HUES64 (cell line): Measurements from ENCODE around the gene C2CD4D. TPM values are rescaled to one million over a fixed set of nuclear protein-coding genes. Genes with fewer than 3 reads are reported as not detected.
"Not testable (repeated sequence)": the region's sequence is repeated elsewhere in the genome, so short reads cannot be mapped to it uniquely, and the experiment has no call there.

Experiments
- H3K27ac ChIP-seq: 2 replicates; pipeline ENCODE4 v1.7.0; 2013; ENCODE audit warnings: low read depth, low read length, inconsistent platforms
- H3K27me3 ChIP-seq: 2 replicates; pipeline ENCODE4 v1.6.1; 2013; ENCODE audit warnings: mild to moderate bottlenecking, low read length; ENCODE audit not compliant: insufficient read depth
- H3K36me3 ChIP-seq: 2 replicates; pipeline ENCODE4 v1.6.1; 2013; ENCODE audit warnings: mild to moderate bottlenecking, low read length; ENCODE audit not compliant: insufficient read depth
- H3K4me1 ChIP-seq: 2 replicates; pipeline ENCODE4 v1.6.1; 2013; ENCODE audit warnings: mild to moderate bottlenecking, low read length, moderate library complexity; ENCODE audit not compliant: insufficient read depth
- H3K4me3 ChIP-seq: 2 replicates; pipeline ENCODE4 v1.5.1; 2013; ENCODE audit warnings: mild to moderate bottlenecking, low read length, moderate library complexity
- H3K9ac ChIP-seq: 2 replicates; pipeline ENCODE4 v1.6.1; 2013; ENCODE audit warnings: mild to moderate bottlenecking, low read depth, low read length
- H3K9me3 ChIP-seq: 2 replicates; pipeline ENCODE4 v1.6.1; 2013; ENCODE audit warnings: low read depth, low read length; ENCODE audit not compliant: insufficient read depth
- WGBS: fragments of 150-250, 120-280 bp; methylation state at CpG from one replicate; pipeline ENCODE4 v1.1.7; 2013; ENCODE audit warnings: missing lambda C conversion rate; 5-methylcytosine and 5-hydroxymethylcytosine counted together
- polyA plus RNA-seq, 2 experiments: library from polyadenylated mRNA; stranded (reverse); fragments of 50-300 nt; gene quantifications; one replicate each; pipeline ENCODE4 v1.2.3, GENCODE V29; 2013

Gene C2CD4D
- polyA plus RNA-seq (2013, experiment 1 of 2) = 0.25 TPM
- 0.51 TPM for polyA plus RNA-seq (2013, experiment 2 of 2)

- peak within 1 kb of the TSS; percentile 73 for H3K27ac ChIP-seq
- H3K4me1 ChIP-seq = peaks cover 16% of the 10 kb centered on the region
- peaks cover 41% of the 10 kb centered on the region for H3K27me3 ChIP-seq
- peak within 1 kb of the TSS; percentile 86 for H3K9ac ChIP-seq
- WGBS = 3% methylated on average over 47 of the region's 47 CpGs
- H3K36me3 ChIP-seq = no peaks in the 10 kb centered on the region
- H3K4me3 ChIP-seq = peak within 1 kb of the TSS; percentile 61
- H3K9me3 ChIP-seq = no peaks in the 10 kb centered on the region
Measured at GRCh38 chr1:151839457-151840403, at the start of gene C2CD4D. TSS of gene C2CD4D (minus strand) at chr1:151839820. CDS start at chr1:151838989, 831 bp downstream.

- Histone ChIP-seq H3K27me3 (no peaks in the 10 kb centered on the region), H3K9ac (no peak overlapping the region), H3K4me1 (no peaks in the 10 kb centered on the region), H3K36me3 (peaks cover 27% of the 10 kb centered on the region), H3K4me3 (no peak overlapping the region), H3K27ac (no peak overlapping the region), H3K9me3 (no peaks in the 10 kb centered on the region)
- WGBS = 81% methylated on average over 2 of the region's 2 CpGs
Measured at GRCh38 chr1:151888972-151889570, 49.5 kb upstream of the C2CD4D start.

GRCh38 chr1:151887028-151887427, 47.4 kb upstream of the C2CD4D start:
- no peaks in the 10 kb centered on the region for H3K4me1 ChIP-seq
- no peak overlapping the region for H3K4me3 ChIP-seq
- H3K27me3 ChIP-seq = no peaks in the 10 kb centered on the region
- peaks cover 16% of the 10 kb centered on the region for H3K36me3 ChIP-seq
- WGBS = 89% methylated on average over 1 of the region's 1 CpG
- H3K27ac ChIP-seq = no peak overlapping the region
- H3K9ac ChIP-seq = no peak overlapping the region
- H3K9me3 ChIP-seq = no peaks in the 10 kb centered on the region

GRCh38 chr1:151885479-151885878, 45.9 kb upstream of the C2CD4D start:
- Histone ChIP-seq H3K27me3 (no peaks in the 10 kb centered on the region), H3K9me3 (no peaks in the 10 kb centered on the region), H3K36me3 (peaks cover 16% of the 10 kb centered on the region), H3K4me3 (no peak overlapping the region), H3K27ac (no peak overlapping the region), H3K4me1 (no peaks in the 10 kb centered on the region), H3K9ac (no peak overlapping the region)
- WGBS = 92% methylated on average over 1 of the region's 1 CpG

- H3K36me3 ChIP-seq = peaks cover 16% of the 10 kb centered on the region
- WGBS = 96% methylated on average over 5 of the region's 5 CpGs
- not testable (repeated sequence) for H3K4me1 ChIP-seq, H3K9ac ChIP-seq, H3K27me3 ChIP-seq, H3K9me3 ChIP-seq, H3K27ac ChIP-seq, H3K4me3 ChIP-seq
Measured at GRCh38 chr1:151884879-151885278, 45.3 kb upstream of the C2CD4D start.

- H3K9me3 ChIP-seq, H3K9ac ChIP-seq, H3K4me1 ChIP-seq, H3K4me3 ChIP-seq, H3K27ac ChIP-seq, H3K27me3 ChIP-seq: not testable (repeated sequence)
- peaks cover 16% of the 10 kb centered on the region for H3K36me3 ChIP-seq
- 97% methylated on average over 3 of the region's 3 CpGs for WGBS
Measured at GRCh38 chr1:151884445-151884844, 44.8 kb upstream of the C2CD4D start.

GRCh38 chr1:151883898-151884297, 44.3 kb upstream of the C2CD4D start:
- not testable (repeated sequence) for H3K27me3 ChIP-seq, H3K9ac ChIP-seq, H3K9me3 ChIP-seq, H3K4me3 ChIP-seq, H3K4me1 ChIP-seq, H3K27ac ChIP-seq
- WGBS = 97% methylated on average over 3 of the region's 4 CpGs
- H3K36me3 ChIP-seq = peaks cover 16% of the 10 kb centered on the region

- H3K4me1 ChIP-seq, H3K4me3 ChIP-seq, H3K9me3 ChIP-seq, H3K27me3 ChIP-seq, H3K9ac ChIP-seq, H3K27ac ChIP-seq: not testable (repeated sequence)
- peaks cover 12% of the 10 kb centered on the region for H3K36me3 ChIP-seq
- WGBS = 91% methylated on average over 5 of the region's 5 CpGs
Measured at GRCh38 chr1:151882918-151883317, 43.3 kb upstream of the C2CD4D start.

GRCh38 chr1:151882466-151882865, 42.8 kb upstream of the C2CD4D start:
- no CpG with 5 or more reads among the region's 2 CpGs for WGBS
- no peak overlapping the region for H3K9ac ChIP-seq
- no peak overlapping the region for H3K27ac ChIP-seq
- no peaks in the 10 kb centered on the region for H3K9me3 ChIP-seq
- no peaks in the 10 kb centered on the region for H3K27me3 ChIP-seq
- no peak overlapping the region for H3K4me3 ChIP-seq
- peaks cover 8% of the 10 kb centered on the region; the same call in 1 of the 2 replicates for H3K36me3 ChIP-seq
- no peaks in the 10 kb centered on the region for H3K4me1 ChIP-seq

GRCh38 chr1:151881479-151881878, 41.9 kb upstream of the C2CD4D start:
- H3K27me3 ChIP-seq = no peaks in the 10 kb centered on the region
- no peak overlapping the region for H3K9ac ChIP-seq
- H3K4me1 ChIP-seq = no peaks in the 10 kb centered on the region
- peaks cover 5% of the 10 kb centered on the region; the same call in 1 of the 2 replicates for H3K36me3 ChIP-seq
- H3K27ac ChIP-seq = no peak overlapping the region
- H3K9me3 ChIP-seq = no peaks in the 10 kb centered on the region
- WGBS = 41% methylated on average over 2 of the region's 2 CpGs
- no peak overlapping the region for H3K4me3 ChIP-seq

- Histone ChIP-seq H3K4me3 (no peak overlapping the region), H3K27me3 (no peaks in the 10 kb centered on the region), H3K4me1 (peaks cover 8% of the 10 kb centered on the region; the same call in 1 of the 2 replicates), H3K9ac (no peak overlapping the region), H3K9me3 (no peaks in the 10 kb centered on the region), H3K36me3 (no peaks in the 10 kb centered on the region), H3K27ac (no peak overlapping the region)
- WGBS = 100% methylated on average over 1 of the region's 1 CpG
Measured at GRCh38 chr1:151875419-151876097, 35.9 kb upstream of the C2CD4D start.
